H9 (cell line): ENCODE data around the gene MOCS3. TPM values are rescaled to one million over a fixed set of nuclear protein-coding genes. Genes with fewer than 3 reads are reported as not detected.

Experiments
- DNase-seq: peaks from one replicate; pipeline ENCODE4 v3.0.0-alpha.2; 2017
- H2AFZ ChIP-seq: one replicate; pipeline ENCODE4 v1.6.1; 2013; ENCODE audit warnings: mild to moderate bottlenecking, low read length, control low read depth, moderate library complexity
- H2AK5ac ChIP-seq: 2 replicates; pipeline ENCODE4 v1.6.1; 2013; ENCODE audit warnings: low read length, control low read depth, mixed read lengths; ENCODE audit not compliant: insufficient read length
- H2BK120ac ChIP-seq: one replicate; pipeline ENCODE4 v1.6.1; 2013; ENCODE audit warnings: low read depth, mild to moderate bottlenecking, low read length, control low read depth, inconsistent platforms; ENCODE audit not compliant: poor library complexity, severe bottlenecking
- H2BK12ac ChIP-seq: 2 replicates; pipeline ENCODE4 v1.6.1; 2013; ENCODE audit warnings: low read length, control low read depth, mixed read lengths, low read depth; ENCODE audit not compliant: insufficient read length
- H2BK15ac ChIP-seq: 2 replicates; pipeline ENCODE4 v1.6.1; 2013; ENCODE audit warnings: low read depth, low read length, control low read depth
- H2BK20ac ChIP-seq: one replicate; pipeline ENCODE4 v1.6.1; 2013; ENCODE audit warnings: low read depth, mild to moderate bottlenecking, low read length, control low read depth, inconsistent platforms; ENCODE audit not compliant: poor library complexity, severe bottlenecking
- H2BK5ac ChIP-seq: 2 replicates; pipeline ENCODE4 v1.6.1; 2013; ENCODE audit warnings: low read length, control low read depth, mixed read lengths; ENCODE audit not compliant: insufficient read length
- H3K14ac ChIP-seq: 2 replicates; pipeline ENCODE4 v1.6.1; 2013; ENCODE audit warnings: low read length, control low read depth; ENCODE audit not compliant: insufficient read depth
- H3K18ac ChIP-seq: 2 replicates; pipeline ENCODE4 v1.6.1; 2013; ENCODE audit warnings: low read depth, mild to moderate bottlenecking, mixed read lengths, low read length, control low read depth; ENCODE audit not compliant: insufficient read length
- H3K23ac ChIP-seq: 2 replicates; pipeline ENCODE4 v1.6.1; 2013; ENCODE audit warnings: low read length, control low read depth, mixed read lengths, low read depth; ENCODE audit not compliant: insufficient read length
- H3K23me2 ChIP-seq: 2 replicates; pipeline ENCODE4 v1.6.1; 2013; ENCODE audit warnings: low read depth, mild to moderate bottlenecking, mixed read lengths, low read length, control low read depth; ENCODE audit not compliant: insufficient read length, poor library complexity, severe bottlenecking
- H3K27ac ChIP-seq: 2 replicates; pipeline ENCODE4 v1.5.1; 2013; ENCODE audit warnings: low read length, control low read depth, mixed read lengths, low read depth; ENCODE audit not compliant: insufficient read length
- H3K27me3 ChIP-seq: 2 replicates; pipeline ENCODE4 v1.6.1; 2013; ENCODE audit warnings: low read length, control low read depth, inconsistent platforms; ENCODE audit not compliant: insufficient read depth
- H3K4ac ChIP-seq: 2 replicates; pipeline ENCODE4 v1.6.1; 2013; ENCODE audit warnings: low read depth, mild to moderate bottlenecking, control low read depth, inconsistent platforms, low read length, moderate library complexity
- H3K4me1 ChIP-seq: 2 replicates; pipeline ENCODE4 v1.6.1; 2013; ENCODE audit warnings: low read length, control low read depth, inconsistent platforms; ENCODE audit not compliant: insufficient read depth
- H3K4me2 ChIP-seq: 2 replicates; pipeline ENCODE4 v1.6.1; 2013; ENCODE audit warnings: low read length, control low read depth, mixed read lengths; ENCODE audit not compliant: insufficient read length, insufficient read depth
- H3K56ac ChIP-seq: 2 replicates; pipeline ENCODE4 v1.6.1; 2013; ENCODE audit warnings: low read depth, mild to moderate bottlenecking, mixed read lengths, low read length, control low read depth; ENCODE audit not compliant: insufficient read length
- H3K79me1 ChIP-seq: 2 replicates; pipeline ENCODE4 v1.6.1; 2013; ENCODE audit warnings: low read depth, mild to moderate bottlenecking, moderate library complexity, low read length, control low read depth, inconsistent platforms; ENCODE audit not compliant: insufficient read depth, poor library complexity, severe bottlenecking
- H3K79me2 ChIP-seq: 2 replicates; pipeline ENCODE4 v1.6.1; 2013; ENCODE audit warnings: low read length, control low read depth, inconsistent platforms; ENCODE audit not compliant: insufficient read depth
- H3K9ac ChIP-seq: 2 replicates; pipeline ENCODE4 v1.6.1; 2013; ENCODE audit warnings: low read length, control low read depth, mixed read lengths; ENCODE audit not compliant: insufficient read length; ENCODE audit errors: extremely low read depth
- H3K9me3 ChIP-seq: one replicate; pipeline ENCODE4 v1.6.1; 2013; ENCODE audit warnings: low read depth, low read length, inconsistent platforms; ENCODE audit not compliant: control insufficient read depth
- H3T11ph ChIP-seq: one replicate; pipeline ENCODE4 v1.6.1; 2013; ENCODE audit warnings: mild to moderate bottlenecking, low read length, control low read depth, inconsistent platforms
- H4K20me1 ChIP-seq: one replicate; pipeline ENCODE4 v1.6.1; 2013; ENCODE audit not compliant: control insufficient read depth, insufficient read length, insufficient read depth
- H4K5ac ChIP-seq: 2 replicates; pipeline ENCODE4 v1.6.1; 2013; ENCODE audit warnings: low read depth, mild to moderate bottlenecking, mixed read lengths, low read length, control low read depth; ENCODE audit not compliant: insufficient read length
- H4K8ac ChIP-seq: replicated peaks from 2 replicates; pipeline ENCODE4 v1.6.1; 2013; ENCODE audit warnings: low read length, control low read depth, mixed read lengths, low read depth; ENCODE audit not compliant: insufficient read length
- H4K91ac ChIP-seq: 2 replicates; pipeline ENCODE4 v1.6.1; 2013; ENCODE audit warnings: low read depth, mild to moderate bottlenecking, moderate library complexity, mixed read lengths, low read length, control low read depth; ENCODE audit not compliant: insufficient read length
- H3K27ac Mint-ChIP-seq, 3 experiments: 2 replicates in 2 of 3; 3 replicates in 1 of 3; pipeline ENCODE4 v1.8.0; 2020 to 2021; ENCODE audit warnings: mixed read lengths in 3 of 3, mild to moderate bottlenecking in 1 of 3, moderate library complexity in 1 of 3
- H3K27me3 Mint-ChIP-seq: 2 replicates; pipeline ENCODE4 v1.8.0; 2021; ENCODE audit warnings: low read depth, mild to moderate bottlenecking, moderate library complexity, mixed read lengths
- H3K36me3 Mint-ChIP-seq, 3 experiments: 2 replicates in 2 of 3; 3 replicates in 1 of 3; pipeline ENCODE4 v1.8.0; 2020 to 2021; ENCODE audit warnings: low read depth in 3 of 3, mixed read lengths in 3 of 3; ENCODE audit not compliant: insufficient read depth in 1 of 3
- H3K4me1 Mint-ChIP-seq, 2 experiments: 2 replicates each; pipeline ENCODE4 v1.8.0; 2020; ENCODE audit warnings: mixed read lengths in 2 of 2
- H3K4me3 Mint-ChIP-seq, 2 experiments: 2 replicates in 1 of 2; 3 replicates in 1 of 2; pipeline ENCODE4 v1.8.0; 2020 to 2021; ENCODE audit warnings: mild to moderate bottlenecking in 2 of 2, mixed read lengths in 2 of 2, moderate library complexity in 1 of 2
- H3K9me3 Mint-ChIP-seq, 2 experiments: 2 replicates in 1 of 2; 3 replicates in 1 of 2; pipeline ENCODE4 v1.8.0; 2020; ENCODE audit warnings: mild to moderate bottlenecking in 2 of 2, mixed read lengths in 2 of 2, moderate library complexity in 1 of 2
- CTCF ChIP-seq: fragments of 200-600 bp; sonication (generic); conservative IDR thresholded peaks from 3 replicates; pipeline ENCODE4 v1.8.0; 2021; ENCODE audit warnings: antibody characterized with exemption, mild to moderate bottlenecking
- WGBS: extraction: QIAGEN DNeasy Blood & Tissue Kit; methylation state at CpG from one replicate; pipeline ENCODE4 v1.1.7; 2013; ENCODE audit warnings: missing lambda C conversion rate, low lambda C conversion rate, mixed read lengths; ENCODE audit not compliant: insufficient read length; ENCODE audit errors: extremely low coverage; 5-methylcytosine and 5-hydroxymethylcytosine counted together
- total RNA-seq: library from RNA; stranded (reverse); gene quantifications from 2 replicates; pipeline ENCODE4 v1.2.1, GENCODE V29; 2021

MOCS3 gene
- total RNA-seq, 1 experiment from 2014 or later: 9.0 TPM

GRCh38 chr20:50981714-50982048, 23.1 kb downstream of the MOCS3 start:
- Mint-ChIP-seq H3K4me1 (peaks cover 12 to 15% of the 10 kb centered on the region in 2 experiments), H3K9me3 (no peaks in the 10 kb centered on the region), H3K4me3 (no peak overlapping the region), H3K36me3 (no peaks in the 10 kb centered on the region), H3K27me3 (peaks cover 19% of the 10 kb centered on the region), H3K27ac (no peak overlapping the region)
- Histone ChIP-seq H3K4me2 (no peak overlapping the region), H3K18ac (no peak overlapping the region), H2BK20ac (no peak overlapping the region), H4K91ac (no peak overlapping the region), H4K20me1 (no peaks in the 10 kb centered on the region), H2BK12ac (no peak overlapping the region), H3K27ac (no peak overlapping the region), H3K56ac (no peak overlapping the region), H2BK120ac (no peak overlapping the region), H3K14ac (no peak overlapping the region), H3K9me3 (no peaks in the 10 kb centered on the region), H3K4ac (no peak overlapping the region), H4K5ac (no peak overlapping the region), H2AFZ (no peak overlapping the region), H2BK15ac (no peak overlapping the region), H3K23ac (no peak overlapping the region), H3K27me3 (no peaks in the 10 kb centered on the region), H3K4me1 (no peaks in the 10 kb centered on the region), H3K79me1 (no peaks in the 10 kb centered on the region), H2AK5ac (no peak overlapping the region), H2BK5ac (no peak overlapping the region), H3K79me2 (no peaks in the 10 kb centered on the region), H3K9ac (no peak overlapping the region), H4K8ac (no peak overlapping the region), H3T11ph (no peak overlapping the region), H3K23me2 (no peaks in the 10 kb centered on the region)
- TF ChIP-seq CTCF: peak; percentile 9; the same call in 2 of the 3 replicates
- WGBS: no CpG with 5 or more reads among the region's 3 CpGs
- DNase-seq: no peak
